K562 (cell line): Measurements from ENCODE around the gene CCDC15. TPM values are rescaled to one million over a fixed set of nuclear protein-coding genes. Genes with fewer than 3 reads are reported as not detected.

ENCODE experiments used
- CC2D1A ChIP-seq: fragments of 450-650 bp; IDR thresholded peaks from 2 replicates; pipeline ENCODE4 v1.6.1; 2017; ENCODE audit warnings: mild to moderate bottlenecking
- CHCHD3 ChIP-seq: fragments of 250-450 bp; sonication (Bioruptor Pico); IDR thresholded peaks from 2 replicates; pipeline ENCODE4 v2.1.2; 2022; ENCODE audit warnings: mild to moderate bottlenecking
- CHD4 ChIP-seq: fragments of 200-600 bp; sonication (generic); IDR thresholded peaks from 3 replicates; pipeline ENCODE4 v1.6.1; 2012; ENCODE audit warnings: low read depth, mild to moderate bottlenecking, mixed read lengths, low read length, inconsistent platforms; ENCODE audit not compliant: insufficient read depth, insufficient replicate concordance, poor library complexity, severe bottlenecking
- GABPB1 ChIP-seq: sonication (generic); formaldehyde crosslinking; IDR thresholded peaks from 2 replicates; pipeline ENCODE4 v1.8.0; 2022; ENCODE audit warnings: mild to moderate bottlenecking, missing genetic modification reagents
- HDAC8 ChIP-seq: fragments of 450-650 bp; IDR thresholded peaks from 2 replicates; pipeline ENCODE4 v1.6.1; 2016; ENCODE audit warnings: mild to moderate bottlenecking, missing genetic modification characterization, moderate library complexity, missing compliant biosample characterization
- ILF3 ChIP-seq: fragments of 450-650 bp; IDR thresholded peaks from 2 replicates; pipeline ENCODE4 v1.6.1; 2018; ENCODE audit warnings: antibody characterized with exemption, mild to moderate bottlenecking, moderate library complexity, borderline replicate concordance
- MTA2 ChIP-seq: fragments of 450-650 bp; IDR thresholded peaks from 2 replicates; pipeline ENCODE4 v1.6.1; 2016; ENCODE audit warnings: low read depth
- MYNN ChIP-seq, 2 experiments: sonication (generic); formaldehyde crosslinking in 1 of 2; IDR thresholded peaks; 2 replicates each; pipeline versions ENCODE4 v1.5.0 to v1.6.1; 2016 to 2020; ENCODE audit warnings: antibody characterized with exemption in 1 of 2, missing genetic modification reagents in 1 of 2
- NFE2L1 ChIP-seq: fragments of 450-650 bp; IDR thresholded peaks from 2 replicates; pipeline ENCODE4 v1.6.1; 2016; ENCODE audit warnings: missing genetic modification characterization, low read depth, mild to moderate bottlenecking, missing compliant biosample characterization, moderate library complexity, borderline replicate concordance
- PCBP1 ChIP-seq: fragments of 200-400 bp; formaldehyde crosslinking; IDR thresholded peaks from 2 replicates; pipeline ENCODE4 v1.6.1; 2018; ENCODE audit warnings: mild to moderate bottlenecking, low read depth, low read length; ENCODE audit not compliant: poor library complexity, severe bottlenecking
- PHF21A ChIP-seq: fragments of 450-650 bp; IDR thresholded peaks from 2 replicates; pipeline ENCODE4 v1.6.1; 2017; ENCODE audit warnings: low read depth, borderline replicate concordance
- RHOXF2B ChIP-seq: fragments of 250-450 bp; sonication (Bioruptor Pico); conservative IDR thresholded peaks from 2 replicates; pipeline ENCODE4 v1.5.1; 2021
- SIRT6 ChIP-seq: IDR thresholded peaks from one replicate; pipeline ENCODE4 v1.6.1; 2012; ENCODE audit warnings: low read depth, mild to moderate bottlenecking, control low read depth, inconsistent platforms, low read length, moderate library complexity
- ZEB2 ChIP-seq: fragments of 450-650 bp; IDR thresholded peaks from 2 replicates; pipeline ENCODE4 v1.6.1; 2016
- ZNF263 ChIP-seq: sonication (generic); formaldehyde crosslinking; IDR thresholded peaks from 2 replicates; pipeline ENCODE4 v1.8.0; 2022; ENCODE audit warnings: mild to moderate bottlenecking, missing genetic modification reagents, borderline replicate concordance
- ZNF75A ChIP-seq: fragments of 450-650 bp; formaldehyde crosslinking; IDR thresholded peaks from 2 replicates; pipeline ENCODE4 v1.4.0; 2020; ENCODE audit warnings: mild to moderate bottlenecking
- polyA plus RNA-seq, 8 experiments: library from polyadenylated mRNA; depleted of rRNA in 4 of 8; stranded (reverse) in 5 of 8; unstranded in 3 of 8; fragments of >200 nt; fragmentation: Nextera tagmentation in 2 of 8; fragmentation: Illumina TruSeq in 1 of 8; extraction: Ambion mirVana in 2 of 8; extraction: Trizol in 1 of 8; gene quantifications; 2 replicates each; pipeline versions ENCODE4 v1.2.1 to v1.2.3, GENCODE V29; 2011 to 2014; ENCODE audit warnings: inconsistent platforms in 1 of 8, missing spikeins in 1 of 8
- total RNA-seq, 7 experiments: library from RNA; depleted of rRNA in 6 of 7; stranded (reverse); fragments of >200 nt in 6 of 7; fragmentation: Illumina TruSeq in 2 of 7; extraction: Trizol in 2 of 7; gene quantifications; 2 replicates each; pipeline versions ENCODE4 v1.2.1 to v1.2.3, GENCODE V29; 2011 to 2021; ENCODE audit warnings: low replicate concordance in 1 of 7
- TF ChIP-seq, protein P1 (sequence below): sonication (generic); formaldehyde crosslinking; IDR thresholded peaks from 2 replicates; pipeline ENCODE4 v1.8.1; 2023; ENCODE audit warnings: mild to moderate bottlenecking, missing genetic modification reagents
- TF ChIP-seq, protein P2 (sequence below): fragments of 450-650 bp; IDR thresholded peaks from 2 replicates; pipeline ENCODE4 v1.6.1; 2016; ENCODE audit warnings: low read depth

Gene CCDC15
- total and polyA plus RNA-seq, 9 of the 15 experiments (the other 6 are each of a cell fraction or from before 2014, with no cell fraction given) = 1.9 to 9.2 (median 3.9) TPM

DNA sequence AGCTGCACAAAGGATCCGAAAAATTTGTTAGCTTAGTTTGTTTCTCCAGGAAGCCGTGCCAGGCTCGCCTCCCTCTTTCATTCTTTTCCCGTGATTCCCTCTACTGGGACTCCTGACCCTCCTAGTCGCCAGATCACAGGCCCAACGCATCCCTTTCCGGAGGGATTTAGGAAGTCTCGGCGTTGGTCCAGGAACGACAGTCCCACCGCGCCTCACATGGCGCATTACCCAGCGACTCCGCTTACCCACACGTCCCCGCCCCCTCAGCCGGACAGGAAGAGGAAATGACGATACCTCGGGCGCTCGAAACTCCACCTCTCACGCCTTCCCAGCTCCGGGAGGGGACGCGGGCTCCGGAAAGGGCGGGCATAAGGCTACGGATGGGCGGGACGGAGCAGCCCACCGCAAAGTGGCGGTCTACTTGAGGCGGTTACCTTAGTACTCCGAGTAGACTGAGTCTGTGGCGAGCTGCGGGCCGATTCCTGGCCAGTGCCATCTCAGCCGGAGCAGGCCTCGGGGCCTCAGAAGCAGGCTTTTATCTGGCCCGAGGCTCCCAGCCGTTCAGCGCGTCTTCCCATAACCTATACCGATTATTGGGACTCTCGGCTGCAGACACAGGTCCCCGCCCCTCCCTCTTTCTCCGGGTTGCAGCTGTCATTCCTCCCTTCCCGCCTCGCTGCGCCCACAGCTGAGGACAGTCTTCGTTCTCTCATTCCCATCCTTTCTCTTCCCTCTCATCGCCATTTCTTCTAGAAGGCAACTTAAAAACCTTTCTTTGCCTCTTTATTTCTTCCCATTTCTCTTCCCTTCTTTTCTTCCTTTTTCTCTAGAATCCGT is at the start of gene CCDC15 (continued):
- TF ChIP-seq, protein P1, sequence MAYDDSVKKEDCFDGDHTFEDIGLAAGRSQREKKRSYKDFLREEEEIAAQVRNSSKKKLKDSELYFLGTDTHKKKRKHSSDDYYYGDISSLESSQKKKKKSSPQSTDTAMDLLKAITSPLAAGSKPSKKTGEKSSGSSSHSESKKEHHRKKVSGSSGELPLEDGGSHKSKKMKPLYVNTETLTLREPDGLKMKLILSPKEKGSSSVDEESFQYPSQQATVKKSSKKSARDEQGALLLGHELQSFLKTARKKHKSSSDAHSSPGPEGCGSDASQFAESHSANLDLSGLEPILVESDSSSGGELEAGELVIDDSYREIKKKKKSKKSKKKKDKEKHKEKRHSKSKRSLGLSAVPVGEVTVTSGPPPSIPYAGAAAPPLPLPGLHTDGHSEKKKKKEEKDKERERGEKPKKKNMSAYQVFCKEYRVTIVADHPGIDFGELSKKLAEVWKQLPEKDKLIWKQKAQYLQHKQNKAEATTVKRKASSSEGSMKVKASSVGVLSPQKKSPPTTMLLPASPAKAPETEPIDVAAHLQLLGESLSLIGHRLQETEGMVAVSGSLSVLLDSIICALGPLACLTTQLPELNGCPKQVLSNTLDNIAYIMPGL (CRISPR knock-in tag) = no peak
- TF ChIP-seq ZNF263 = no peak
- no peak for TF ChIP-seq RHOXF2B (CRISPR knock-in tag)
- no peak for TF ChIP-seq CC2D1A
- peak; percentile 23; the same call in 1 of the 2 replicates for TF ChIP-seq MTA2
- TF ChIP-seq ILF3 = no peak
- peak; percentile 90 for TF ChIP-seq GABPB1 (CRISPR knock-in tag)
- 0 out of 2 replicates have a peak, but pooled peaks have one; percentile 42 for TF ChIP-seq MYNN (IDR thresholded peaks at IDR 0.05)
- no peak for TF ChIP-seq MYNN (CRISPR knock-in tag; IDR thresholded peaks at IDR 0.05)
- TF ChIP-seq CHD4 = no peak
- TF ChIP-seq, protein P2, sequence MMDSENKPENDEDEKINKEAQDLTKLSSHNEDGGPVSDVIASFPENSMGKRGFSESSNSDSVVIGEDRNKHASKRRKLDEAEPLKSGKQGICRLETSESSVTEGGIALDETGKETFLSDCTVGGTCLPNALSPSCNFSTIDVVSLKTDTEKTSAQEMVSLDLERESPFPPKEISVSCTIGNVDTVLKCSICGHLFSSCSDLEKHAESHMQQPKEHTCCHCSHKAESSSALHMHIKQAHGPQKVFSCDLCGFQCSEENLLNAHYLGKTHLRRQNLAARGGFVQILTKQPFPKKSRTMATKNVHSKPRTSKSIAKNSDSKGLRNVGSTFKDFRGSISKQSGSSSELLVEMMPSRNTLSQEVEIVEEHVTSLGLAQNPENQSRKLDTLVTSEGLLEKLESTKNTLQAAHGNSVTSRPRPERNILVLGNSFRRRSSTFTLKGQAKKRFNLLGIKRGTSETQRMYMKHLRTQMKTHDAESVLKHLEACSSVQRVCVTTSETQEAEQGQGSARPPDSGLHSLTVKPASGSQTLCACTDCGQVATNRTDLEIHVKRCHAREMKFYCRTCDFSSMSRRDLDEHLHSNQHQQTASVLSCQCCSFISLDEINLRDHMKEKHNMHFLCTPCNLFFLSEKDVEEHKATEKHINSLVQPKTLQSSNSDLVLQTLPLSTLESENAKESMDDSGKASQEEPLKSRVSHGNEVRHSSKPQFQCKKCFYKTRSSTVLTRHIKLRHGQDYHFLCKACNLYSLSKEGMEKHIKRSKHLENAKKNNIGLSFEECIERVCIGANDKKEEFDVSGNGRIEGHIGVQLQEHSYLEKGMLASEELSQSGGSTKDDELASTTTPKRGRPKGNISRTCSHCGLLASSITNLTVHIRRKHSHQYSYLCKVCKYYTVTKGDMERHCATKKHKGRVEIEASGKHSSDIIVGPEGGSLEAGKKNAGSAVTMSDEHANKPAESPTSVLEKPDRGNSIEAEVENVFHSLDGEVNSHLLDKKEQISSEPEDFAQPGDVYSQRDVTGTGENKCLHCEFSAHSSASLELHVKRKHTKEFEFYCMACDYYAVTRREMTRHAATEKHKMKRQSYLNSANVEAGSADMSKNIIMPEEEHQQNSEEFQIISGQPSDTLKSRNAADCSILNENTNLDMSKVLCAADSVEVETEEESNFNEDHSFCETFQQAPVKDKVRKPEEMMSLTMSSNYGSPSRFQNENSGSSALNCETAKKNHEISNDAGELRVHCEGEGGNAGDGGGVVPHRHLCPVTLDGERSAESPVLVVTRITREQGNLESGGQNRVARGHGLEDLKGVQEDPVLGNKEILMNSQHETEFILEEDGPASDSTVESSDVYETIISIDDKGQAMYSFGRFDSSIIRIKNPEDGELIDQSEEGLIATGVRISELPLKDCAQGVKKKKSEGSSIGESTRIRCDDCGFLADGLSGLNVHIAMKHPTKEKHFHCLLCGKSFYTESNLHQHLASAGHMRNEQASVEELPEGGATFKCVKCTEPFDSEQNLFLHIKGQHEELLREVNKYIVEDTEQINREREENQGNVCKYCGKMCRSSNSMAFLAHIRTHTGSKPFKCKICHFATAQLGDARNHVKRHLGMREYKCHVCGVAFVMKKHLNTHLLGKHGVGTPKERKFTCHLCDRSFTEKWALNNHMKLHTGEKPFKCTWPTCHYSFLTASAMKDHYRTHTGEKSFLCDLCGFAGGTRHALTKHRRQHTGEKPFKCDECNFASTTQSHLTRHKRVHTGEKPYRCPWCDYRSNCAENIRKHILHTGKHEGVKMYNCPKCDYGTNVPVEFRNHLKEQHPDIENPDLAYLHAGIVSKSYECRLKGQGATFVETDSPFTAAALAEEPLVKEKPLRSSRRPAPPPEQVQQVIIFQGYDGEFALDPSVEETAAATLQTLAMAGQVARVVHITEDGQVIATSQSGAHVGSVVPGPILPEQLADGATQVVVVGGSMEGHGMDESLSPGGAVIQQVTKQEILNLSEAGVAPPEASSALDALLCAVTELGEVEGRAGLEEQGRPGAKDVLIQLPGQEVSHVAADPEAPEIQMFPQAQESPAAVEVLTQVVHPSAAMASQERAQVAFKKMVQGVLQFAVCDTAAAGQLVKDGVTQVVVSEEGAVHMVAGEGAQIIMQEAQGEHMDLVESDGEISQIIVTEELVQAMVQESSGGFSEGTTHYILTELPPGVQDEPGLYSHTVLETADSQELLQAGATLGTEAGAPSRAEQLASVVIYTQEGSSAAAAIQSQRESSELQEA = no peak
- no peak for TF ChIP-seq CHCHD3 (CRISPR knock-in tag)
- no peak for TF ChIP-seq NFE2L1 (tag)
- 0 out of 2 replicates have a peak, but pooled peaks have one; percentile 30 for TF ChIP-seq ZEB2
- no peak for TF ChIP-seq SIRT6
- no peak for TF ChIP-seq HDAC8
- TF ChIP-seq ZNF75A (CRISPR knock-in tag) = no peak
- no peak for TF ChIP-seq PCBP1
- TF ChIP-seq PHF21A = no peak
